SK-N-SH treated with all-trans-retinoic acid at 6 μM for 48 hours (cell line): ENCODE measurements around the gene NTN5.

ENCODE experiments used
- ATAC-seq: fragments of 200-7000 bp; cut with Tn5 transposase; 3 replicates; pipeline ENCODE4 v1.9.1; 2020; ENCODE audit warnings: mild to moderate bottlenecking, moderate library complexity
- BACH2 ChIP-seq: fragments of 250-450 bp; sonication (Bioruptor Pico); IDR thresholded peaks from 2 replicates; pipeline ENCODE4 v1.9.0; 2021; ENCODE audit warnings: mild to moderate bottlenecking, borderline replicate concordance
- CREB5 ChIP-seq: fragments of 250-450 bp; sonication (Bioruptor Pico); IDR thresholded peaks from 2 replicates; pipeline ENCODE4 v1.5.1; 2020; ENCODE audit warnings: low read depth, mild to moderate bottlenecking, moderate library complexity
- CSDC2 ChIP-seq: fragments of 250-450 bp; sonication (Bioruptor Pico); IDR thresholded peaks from 2 replicates; pipeline ENCODE4 v1.5.0; 2020; ENCODE audit warnings: mild to moderate bottlenecking, moderate library complexity
- CSRNP3 ChIP-seq: fragments of 250-450 bp; sonication (Bioruptor Pico); IDR thresholded peaks from 2 replicates; pipeline ENCODE4 v1.5.1; 2021; ENCODE audit warnings: mild to moderate bottlenecking, moderate library complexity
- ESRRG ChIP-seq: fragments of 250-450 bp; sonication (Bioruptor Pico); IDR thresholded peaks from 2 replicates; pipeline ENCODE4 v1.6.1; 2021; ENCODE audit warnings: mild to moderate bottlenecking
- GLIS3 ChIP-seq: fragments of 250-450 bp; sonication (Bioruptor Pico); IDR thresholded peaks from 2 replicates; pipeline ENCODE4 v1.5.0; 2020; ENCODE audit warnings: mild to moderate bottlenecking, moderate library complexity
- OSR1 ChIP-seq: fragments of 250-450 bp; sonication (Bioruptor Pico); IDR thresholded peaks from 2 replicates; pipeline ENCODE4 v1.8.0; 2022; ENCODE audit warnings: moderate library complexity, mild to moderate bottlenecking, inconsistent platforms
- PPARA ChIP-seq: fragments of 250-450 bp; sonication (Bioruptor Pico); IDR thresholded peaks from 2 replicates; pipeline ENCODE4 v1.5.0; 2020; ENCODE audit warnings: mild to moderate bottlenecking, borderline replicate concordance
- RARB ChIP-seq: fragments of 250-450 bp; sonication (Bioruptor Pico); IDR thresholded peaks from 2 replicates; pipeline ENCODE4 v1.8.0; 2021; ENCODE audit warnings: mild to moderate bottlenecking, moderate library complexity
- SNAI2 ChIP-seq: fragments of 250-450 bp; sonication (Bioruptor Pico); IDR thresholded peaks from 2 replicates; pipeline ENCODE4 v1.5.0; 2020; ENCODE audit warnings: mild to moderate bottlenecking, moderate library complexity
- TCF4 ChIP-seq: fragments of 250-450 bp; sonication (Bioruptor Pico); IDR thresholded peaks from 2 replicates; pipeline ENCODE4 v1.8.0; 2021; ENCODE audit warnings: mild to moderate bottlenecking, moderate library complexity, borderline replicate concordance
- TOX ChIP-seq: fragments of 250-450 bp; sonication (Bioruptor Pico); IDR thresholded peaks from 2 replicates; pipeline ENCODE4 v1.8.0; 2021; ENCODE audit warnings: mild to moderate bottlenecking, moderate library complexity, borderline replicate concordance
- TSHZ2 ChIP-seq: fragments of 250-450 bp; sonication (Bioruptor Pico); IDR thresholded peaks from 2 replicates; pipeline ENCODE4 v1.5.0; 2020; ENCODE audit warnings: mild to moderate bottlenecking, moderate library complexity
- ZC3H10 ChIP-seq: fragments of 250-450 bp; sonication (Bioruptor Pico); IDR thresholded peaks from 2 replicates; pipeline ENCODE4 v1.5.1; 2021; ENCODE audit warnings: mild to moderate bottlenecking, moderate library complexity
- ZFP30 ChIP-seq: fragments of 450-650 bp; formaldehyde crosslinking; IDR thresholded peaks from 2 replicates; pipeline ENCODE4 v1.5.0; 2022; ENCODE audit warnings: mild to moderate bottlenecking, moderate library complexity
- ZNF70 ChIP-seq: fragments of 450-650 bp; formaldehyde crosslinking; IDR thresholded peaks from 2 replicates; pipeline ENCODE4 v1.5.0; 2020; ENCODE audit warnings: mild to moderate bottlenecking, moderate library complexity
- ZNF8 ChIP-seq: fragments of 450-650 bp; formaldehyde crosslinking; IDR thresholded peaks from 2 replicates; pipeline ENCODE4 v1.5.0; 2020; ENCODE audit warnings: mild to moderate bottlenecking, moderate library complexity
- TF ChIP-seq, protein P1 (sequence below): fragments of 250-450 bp; sonication (Bioruptor Pico); IDR thresholded peaks from 2 replicates; pipeline ENCODE4 v1.8.0; 2021; ENCODE audit warnings: low read depth, mild to moderate bottlenecking, moderate library complexity, borderline replicate concordance

Gene NTN5

GRCh38 chr19:48663667-48664066 is 9.2 kb downstream of the NTN5 start:
- no peak for TF ChIP-seq ESRRG (CRISPR knock-in tag)
- TF ChIP-seq ZNF70 (CRISPR knock-in tag), result no peak
- no peak for TF ChIP-seq SNAI2 (CRISPR knock-in tag)
- TF ChIP-seq GLIS3 (CRISPR knock-in tag), result no peak
- TF ChIP-seq CREB5 (CRISPR knock-in tag), result no peak
- TF ChIP-seq TSHZ2 (CRISPR knock-in tag), result no peak
- TF ChIP-seq CSRNP3, result no peak
- TF ChIP-seq ZFP30, result no peak
- TF ChIP-seq OSR1 (CRISPR knock-in tag), result no peak
- TF ChIP-seq RARB (CRISPR knock-in tag), result no peak
- no peak for TF ChIP-seq TCF4 (CRISPR knock-in tag)
- ATAC-seq, result no peak

DNA sequence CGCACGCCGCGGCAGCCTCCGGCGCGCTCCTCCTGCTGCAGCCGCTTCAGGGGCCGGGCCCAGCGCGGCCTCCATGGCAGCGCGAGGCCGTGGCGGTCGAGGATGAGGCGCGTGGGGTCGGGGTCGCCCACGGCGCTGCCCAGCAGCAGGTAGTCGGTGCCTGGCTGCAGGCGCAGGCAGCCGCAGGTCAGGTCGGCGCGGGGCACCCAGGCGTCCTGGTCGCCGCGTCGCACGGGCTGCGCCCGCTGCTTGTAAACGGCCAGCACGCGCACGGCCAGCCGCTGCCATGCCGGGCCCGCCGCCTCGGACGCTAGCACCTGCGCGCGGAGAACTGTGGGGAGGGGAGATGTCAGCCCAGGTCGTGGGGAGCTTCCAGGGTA is 11.1 kb downstream of the NTN5 start:
- no peak for ATAC-seq
- TF ChIP-seq TSHZ2 (CRISPR knock-in tag), result no peak
- no peak for TF ChIP-seq CREB5 (CRISPR knock-in tag)
- no peak for TF ChIP-seq GLIS3 (CRISPR knock-in tag)
- TF ChIP-seq TOX (CRISPR knock-in tag), result no peak
- TF ChIP-seq RARB (CRISPR knock-in tag), result no peak
- TF ChIP-seq, protein P1, sequence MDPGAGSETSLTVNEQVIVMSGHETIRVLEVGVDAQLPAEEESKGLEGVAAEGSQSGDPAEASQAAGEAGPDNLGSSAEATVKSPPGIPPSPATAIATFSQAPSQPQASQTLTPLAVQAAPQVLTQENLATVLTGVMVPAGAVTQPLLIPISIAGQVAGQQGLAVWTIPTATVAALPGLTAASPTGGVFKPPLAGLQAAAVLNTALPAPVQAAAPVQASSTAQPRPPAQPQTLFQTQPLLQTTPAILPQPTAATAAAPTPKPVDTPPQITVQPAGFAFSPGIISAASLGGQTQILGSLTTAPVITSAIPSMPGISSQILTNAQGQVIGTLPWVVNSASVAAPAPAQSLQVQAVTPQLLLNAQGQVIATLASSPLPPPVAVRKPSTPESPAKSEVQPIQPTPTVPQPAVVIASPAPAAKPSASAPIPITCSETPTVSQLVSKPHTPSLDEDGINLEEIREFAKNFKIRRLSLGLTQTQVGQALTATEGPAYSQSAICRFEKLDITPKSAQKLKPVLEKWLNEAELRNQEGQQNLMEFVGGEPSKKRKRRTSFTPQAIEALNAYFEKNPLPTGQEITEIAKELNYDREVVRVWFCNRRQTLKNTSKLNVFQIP, result no peak
- TF ChIP-seq CSDC2 (CRISPR knock-in tag), result no peak
- no peak for TF ChIP-seq ZFP30
- TF ChIP-seq PPARA (CRISPR knock-in tag), result no peak
- TF ChIP-seq BACH2 (CRISPR knock-in tag), result no peak
- TF ChIP-seq SNAI2 (CRISPR knock-in tag), result no peak
- no peak for TF ChIP-seq ZNF8 (CRISPR knock-in tag)
- no peak for TF ChIP-seq ZC3H10 (CRISPR knock-in tag)
